Fibroblast of lung (primary cell): ENCODE results near the gene ANKRD65.

ENCODE experiments used
- CTCF ChIP-seq, 2 donors: IDR thresholded peaks in 1 of 2; conservative IDR thresholded peaks in 1 of 2; 1 replicate in 1 of 2; 2 replicates in 1 of 2; pipeline ENCODE4 v1.5.1; 2011 to 2012; ENCODE audit warnings: low read length in 2 of 2, control low read depth in 1 of 2, inconsistent platforms in 1 of 2, low read depth in 1 of 2, mild to moderate bottlenecking in 1 of 2
- EZH2 ChIP-seq: IDR thresholded peaks from 2 replicates; pipeline ENCODE4 v1.5.1; 2012; ENCODE audit warnings: low read length, control low read depth, mild to moderate bottlenecking; ENCODE audit errors: missing control alignments

- no peak for TF ChIP-seq CTCF (conservative IDR thresholded peaks at IDR 0.05 in 1 of 2, IDR thresholded peaks at IDR 0.05 in 1 of 2; ENCODE audit: low read depth in 1 of 2, low read length in 2 of 2)
- TF ChIP-seq EZH2 = no peak
Observed at GRCh38 chr1:1387098-1388077, 33.7 kb downstream of the ANKRD65 start.
